CD4-positive, alpha-beta T cell (primary cell): ENCODE measurements around the gene RPTOR. TPM values are rescaled to one million over a fixed set of nuclear protein-coding genes. Genes with fewer than 3 reads are reported as not detected.

Experiments used
- ATAC-seq: fragments of 200-7000 bp; cut with Tn5 transposase; one replicate; pipeline ENCODE4 v1.10.0; 2022; ENCODE audit warnings: mild to moderate bottlenecking; ENCODE audit not compliant: poor library complexity
- CTCF ChIA-PET: fragments of 350-600 bp; sonication (Branson Sonifier 250); formaldehyde crosslinking; loops from one replicate; lab custom pipeline; 2021; ENCODE audit warnings: antibody characterized with exemption, inconsistent platforms; lab: Charles Lee
- POLR2A ChIA-PET: fragments of 350-600 bp; sonication (Branson Sonifier 250); formaldehyde crosslinking; loops from one replicate; lab custom pipeline; 2021; ENCODE audit warnings: antibody characterized with exemption, inconsistent platforms; lab: Charles Lee
- DNase-seq, 14 experiments: peaks; one replicate each; pipeline ENCODE4 v3.0.0-alpha.2; 2013 to 2020; ENCODE audit warnings: mixed read lengths in 2 of 14
- H3K27ac ChIP-seq, 2 donors: one replicate each; pipeline versions ENCODE4 v1.5.1 to v1.7.0; 2013; ENCODE audit warnings: low read length in 2 of 2, low read depth in 1 of 2, mild to moderate bottlenecking in 1 of 2
- H3K27me3 ChIP-seq, 2 experiments: 1 replicate in 1 of 2; 2 replicates in 1 of 2; pipeline versions ENCODE4 v1.6.1 to v1.7.0; 2013; ENCODE audit warnings: low read length in 2 of 2, control low read depth in 1 of 2, mild to moderate bottlenecking in 1 of 2, moderate library complexity in 1 of 2; ENCODE audit not compliant: insufficient read depth in 2 of 2, control insufficient read depth in 1 of 2
- H3K36me3 ChIP-seq: one replicate; pipeline ENCODE4 v1.6.1; 2013; ENCODE audit warnings: low read length, control low read depth; ENCODE audit not compliant: insufficient read depth
- H3K4me1 ChIP-seq: one replicate; pipeline ENCODE4 v1.6.1; 2013; ENCODE audit warnings: low read length, control low read depth; ENCODE audit not compliant: insufficient read depth
- H3K4me3 ChIP-seq: one replicate; pipeline ENCODE4 v1.5.1; 2013; ENCODE audit warnings: mild to moderate bottlenecking, low read length, moderate library complexity
- H3K9me3 ChIP-seq, 2 experiments: 1 replicate in 1 of 2; 2 replicates in 1 of 2; pipeline versions ENCODE4 v1.6.1 to v1.7.0; 2013; ENCODE audit warnings: low read length in 2 of 2, mild to moderate bottlenecking in 2 of 2, control low read depth in 1 of 2, moderate library complexity in 1 of 2; ENCODE audit not compliant: control insufficient read depth in 1 of 2, insufficient read depth in 1 of 2
- H3K27ac Mint-ChIP-seq: one replicate; pipeline ENCODE4 v1.8.0; 2020; ENCODE audit warnings: mixed read lengths
- H3K27me3 Mint-ChIP-seq: one replicate; pipeline ENCODE4 v1.8.0; 2021; ENCODE audit warnings: mixed read lengths
- H3K36me3 Mint-ChIP-seq: one replicate; pipeline ENCODE4 v1.8.0; 2021; ENCODE audit warnings: low read depth, mixed read lengths
- H3K4me1 Mint-ChIP-seq: one replicate; pipeline ENCODE4 v1.8.0; 2021; ENCODE audit warnings: low read depth, mixed read lengths
- H3K4me3 Mint-ChIP-seq: one replicate; pipeline ENCODE4 v1.8.0; 2020; ENCODE audit warnings: mild to moderate bottlenecking, mixed read lengths
- H3K9me3 Mint-ChIP-seq: one replicate; pipeline ENCODE4 v1.8.0; 2020; ENCODE audit warnings: mixed read lengths
- CTCF ChIP-seq: fragments of 200-600 bp; IDR thresholded peaks from one replicate; pipeline ENCODE4 v1.8.0; 2022; ENCODE audit warnings: antibody characterized with exemption, mild to moderate bottlenecking
- intact Hi-C, 2 experiments: fragments of 100-400 bp; cut with DNase I in 1 of 2; cut with micrococcal nuclease in 1 of 2; formaldehyde crosslinking; loops; one replicate each; pipeline versions ENCODE4 v1.15.1 to v1.9.0; 2023 to 2025; cut with DNase I, micrococcal nuclease
- total RNA-seq, 174 experiments: library from RNA in 2 of 174; stranded (reverse) in 2 of 174; gene quantifications; one replicate each; pipeline ENCODE4 v1.2.3 and lab custom pipeline; 2021 to 2026

RPTOR gene
- total RNA-seq, 2 experiments from 2014 or later: 45.0 to 47.1 TPM

GRCh38 chr17:80569924-80570323 lies 25.3 kb downstream of the RPTOR start:
- no peaks in the 10 kb centered on the region for H3K9me3 Mint-ChIP-seq
- Histone ChIP-seq H3K4me3 (no peak overlapping the region), H3K9me3 (no peaks in the 10 kb centered on the region), H3K36me3 (no peaks in the 10 kb centered on the region), H3K27ac (no peak overlapping the region), H3K27me3 (no peaks in the 10 kb centered on the region), H3K4me1 (no peaks in the 10 kb centered on the region)
- H3K36me3 Mint-ChIP-seq: peaks cover 8% of the 10 kb centered on the region
- no peak overlapping the region for H3K27ac Mint-ChIP-seq
- ChIA-PET POLR2A (no interaction called here), CTCF (no interaction called here)
- H3K4me3 Mint-ChIP-seq: no peak overlapping the region
- peaks cover 9% of the 10 kb centered on the region for H3K4me1 Mint-ChIP-seq
- DNase-seq: no peak
- no peaks in the 10 kb centered on the region for H3K27me3 Mint-ChIP-seq
- ATAC-seq: no peak
- no peak for TF ChIP-seq CTCF
- intact Hi-C loops: no loop called here

GRCh38 chr17:80573701-80574100 lies 29.1 kb downstream of the RPTOR start:
- H3K27me3 ChIP-seq: no peaks in the 10 kb centered on the region
- Mint-ChIP-seq H3K36me3 (peaks cover 8% of the 10 kb centered on the region), H3K4me3 (no peak overlapping the region), H3K4me1 (peaks cover 30% of the 10 kb centered on the region), H3K27ac (no peak overlapping the region), H3K27me3 (no peaks in the 10 kb centered on the region), H3K9me3 (no peaks in the 10 kb centered on the region)
- intact Hi-C loops: loop anchor here in 1 of 2 experiments (1.0 to 2.0 kb wide), 2 partner anchors 325 to 408 kb away; no protein-coding TSS in a partner anchor
- H3K27ac ChIP-seq: no peak overlapping the region
- TF ChIP-seq CTCF: no peak
- no peak overlapping the region for H3K4me3 ChIP-seq
- ATAC-seq: no peak
- no peaks in the 10 kb centered on the region for H3K9me3 ChIP-seq
- ChIA-PET CTCF (interaction anchor here (1.1 kb wide), 1 partner anchor 10 kb away, joined by 3 read pairs; no protein-coding TSS in a partner anchor), POLR2A (no interaction called here)
- no peak for DNase-seq
- no peaks in the 10 kb centered on the region for H3K36me3 ChIP-seq
- H3K4me1 ChIP-seq: no peaks in the 10 kb centered on the region

GRCh38 chr17:80574496-80574895 lies 29.9 kb downstream of the RPTOR start:
- POLR2A ChIA-PET: no interaction called here
- H3K27ac Mint-ChIP-seq: no peak overlapping the region
- no peak for TF ChIP-seq CTCF
- Histone ChIP-seq H3K36me3 (peaks cover 3% of the 10 kb centered on the region), H3K27me3 (no peaks in the 10 kb centered on the region), H3K4me1 (no peaks in the 10 kb centered on the region), H3K4me3 (no peak overlapping the region), H3K9me3 (no peaks in the 10 kb centered on the region), H3K27ac (no peak overlapping the region)
- no peak overlapping the region for H3K4me3 Mint-ChIP-seq
- peaks cover 10% of the 10 kb centered on the region for H3K36me3 Mint-ChIP-seq
- no peaks in the 10 kb centered on the region for H3K27me3 Mint-ChIP-seq
- H3K4me1 Mint-ChIP-seq: peaks cover 30% of the 10 kb centered on the region
- H3K9me3 Mint-ChIP-seq: no peaks in the 10 kb centered on the region
- DNase-seq (no peak), ATAC-seq (no peak)
- intact Hi-C loops: loop anchor here in 1 of 2 experiments (2.0 kb wide), 1 partner anchor 324 kb away; no protein-coding TSS in a partner anchor
- CTCF ChIA-PET: interaction anchor here (1.1 to 1.2 kb wide), 3 partner anchors 9 to 291 kb away, joined by 3 to 4 read pairs (median 3); no protein-coding TSS in a partner anchor
